Endothelial cell (in vitro differentiated cells): ENCODE measurements around the gene WDR47. TPM values are rescaled to one million over a fixed set of nuclear protein-coding genes. Genes with fewer than 3 reads are reported as not detected.

Experiments used
- DNase-seq: peaks from one replicate; pipeline ENCODE4 v3.0.0; 2021; ENCODE audit warnings: low spot score
- H3K27ac Mint-ChIP-seq: one replicate; pipeline ENCODE4 v1.8.0; 2021; ENCODE audit warnings: mixed read lengths, inconsistent platforms; ENCODE audit not compliant: unreplicated experiment
- H3K27me3 Mint-ChIP-seq: one replicate; pipeline ENCODE4 v1.8.0; 2021; ENCODE audit warnings: mild to moderate bottlenecking, moderate library complexity, mixed read lengths, inconsistent platforms; ENCODE audit not compliant: unreplicated experiment
- H3K36me3 Mint-ChIP-seq: one replicate; pipeline ENCODE4 v1.8.0; 2021; ENCODE audit warnings: mild to moderate bottlenecking, low read depth, mixed read lengths, inconsistent platforms; ENCODE audit not compliant: unreplicated experiment
- H3K4me1 Mint-ChIP-seq: one replicate; pipeline ENCODE4 v1.8.0; 2021; ENCODE audit warnings: mild to moderate bottlenecking, mixed read lengths, inconsistent platforms; ENCODE audit not compliant: unreplicated experiment
- H3K4me3 Mint-ChIP-seq: one replicate; pipeline ENCODE4 v1.8.0; 2021; ENCODE audit warnings: mild to moderate bottlenecking, mixed read lengths, inconsistent platforms; ENCODE audit not compliant: unreplicated experiment
- H3K9me3 Mint-ChIP-seq: one replicate; pipeline ENCODE4 v1.8.0; 2021; ENCODE audit warnings: mixed read lengths, inconsistent platforms; ENCODE audit not compliant: unreplicated experiment
- CTCF ChIP-seq: fragments of 200-600 bp; sonication (generic); IDR thresholded peaks from one replicate; pipeline ENCODE4 v1.5.0; 2021; ENCODE audit warnings: antibody characterized with exemption; ENCODE audit not compliant: unreplicated experiment
- long read RNA-seq: library from polyadenylated mRNA; unstranded; transcript quantifications from one replicate; pipeline ENCODE4 v2.0.0, GENCODE V29; 2020; ENCODE audit not compliant: unreplicated experiment
- total RNA-seq: library from RNA; stranded (reverse); fragmentation: NEBNext Ultra II Directional; extraction: Animal tissue kit (Norgen Biotek cat#: 25700); gene quantifications from one replicate; pipeline ENCODE4 v1.2.1, GENCODE V29; 2021; ENCODE audit not compliant: unreplicated experiment

The WDR47 gene
- 19.4 TPM for total RNA-seq
- long read RNA-seq, full-length matches to known transcripts = 1 of 4 reads
- long read RNA-seq, partial matches to known transcripts = 2 of 4 reads
- long read RNA-seq, other reads (novel, unspliced or antisense) = 1 of 4 reads

GRCh38 chr1:109041621-109042468 lies at the start of gene WDR47:
TSS of gene WDR47 (minus strand) at chr1:109042102. CDS start at chr1:109023512, 18,590 bp downstream.
- Mint-ChIP-seq H3K4me3 (peak within 1 kb of the TSS; percentile 95), H3K27me3 (peaks cover 4% of the 10 kb centered on the region), H3K36me3 (peaks cover 4% of the 10 kb centered on the region), H3K9me3 (no peaks in the 10 kb centered on the region), H3K27ac (peak within 1 kb of the TSS; percentile 86), H3K4me1 (peaks cover 4% of the 10 kb centered on the region)
- DNase-seq = peak; percentile 93
- no peak for TF ChIP-seq CTCF

GRCh38 chr1:109091078-109091838 lies 49.4 kb upstream of the WDR47 start:
- peaks cover 4% of the 10 kb centered on the region for H3K27me3 Mint-ChIP-seq
- no peaks in the 10 kb centered on the region for H3K9me3 Mint-ChIP-seq
- DNase-seq = no peak
- peaks cover 37% of the 10 kb centered on the region for H3K4me1 Mint-ChIP-seq
- peaks cover 22% of the 10 kb centered on the region for H3K36me3 Mint-ChIP-seq
- peak overlapping the region; percentile 97 for H3K27ac Mint-ChIP-seq
- H3K4me3 Mint-ChIP-seq = peak overlapping the region; percentile 99
- TF ChIP-seq CTCF = no peak

- H3K36me3 Mint-ChIP-seq = peaks cover 22% of the 10 kb centered on the region
- peak within 1 kb of the TSS; percentile 99 for H3K4me3 Mint-ChIP-seq
- no peak for TF ChIP-seq CTCF
- DNase-seq = peak; percentile 86
- peak within 1 kb of the TSS; percentile 97 for H3K27ac Mint-ChIP-seq
- H3K27me3 Mint-ChIP-seq = peaks cover 4% of the 10 kb centered on the region
- peaks cover 37% of the 10 kb centered on the region for H3K4me1 Mint-ChIP-seq
- no peaks in the 10 kb centered on the region for H3K9me3 Mint-ChIP-seq
These were observed 48.5 kb upstream of the WDR47 start, which contains the start of gene TMEM167B for GRCh38 chr1:109090196-109091077. TSS of gene TMEM167B (plus strand) at chr1:109090764. CDS start at chr1:109090873, 109 bp downstream.

GRCh38 chr1:109089242-109090015 lies 47.5 kb upstream of the WDR47 start:
- peaks cover 4% of the 10 kb centered on the region for H3K27me3 Mint-ChIP-seq

More at GRCh38 chr1:109089242-109090015, 47.5 kb upstream of the WDR47 start:
- Mint-ChIP-seq H3K4me3 (peak overlapping the region; percentile 99), H3K27ac (peak overlapping the region; percentile 88), H3K4me1 (peaks cover 37% of the 10 kb centered on the region), H3K36me3 (peaks cover 16% of the 10 kb centered on the region), H3K9me3 (no peaks in the 10 kb centered on the region)
- peak; percentile 57 for TF ChIP-seq CTCF
- peak; percentile 72 for DNase-seq
